Stimulated activated CD8-positive, alpha-beta memory T cell treated with anti-CD3 and anti-CD28 coated beads, Interleukin-12 subunit alpha, Interleukin-12 subunit beta, amount 100 ng/mL, for 24 hours (primary cell): Measurements from ENCODE around the gene PLK1.
"Not testable (repeated sequence)": the region's sequence is repeated elsewhere in the genome, so short reads cannot be mapped to it uniquely, and the experiment has no call there.

Source experiments
- DNase-seq: peaks from one replicate; pipeline ENCODE4 v3.0.0-alpha.2; 2020; ENCODE audit errors: extremely low read depth

PLK1 gene

GRCh38 chr16:23710008-23710407, 31.3 kb downstream of the PLK1 start:
- no peak for DNase-seq

DNA sequence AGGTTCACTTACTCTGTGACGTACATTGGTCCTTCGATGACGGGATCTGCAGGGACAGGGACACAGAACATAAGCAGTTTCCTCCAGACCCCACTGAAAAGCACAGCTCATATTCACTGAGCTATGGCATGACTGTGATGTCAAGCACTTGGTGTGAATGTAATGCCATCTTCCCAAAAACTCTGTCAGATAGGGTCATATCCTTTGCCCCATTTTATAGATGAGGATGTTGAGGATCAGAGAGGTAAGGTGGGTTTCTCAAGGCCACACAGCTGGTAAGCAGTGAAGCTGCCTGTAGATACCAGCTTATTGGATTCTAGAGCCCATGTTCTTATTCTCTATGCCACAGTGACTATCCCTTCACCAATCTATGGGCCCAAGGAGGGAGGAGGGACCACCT, 31.8 kb downstream of the PLK1 start:
- DNase-seq: no peak

DNA sequence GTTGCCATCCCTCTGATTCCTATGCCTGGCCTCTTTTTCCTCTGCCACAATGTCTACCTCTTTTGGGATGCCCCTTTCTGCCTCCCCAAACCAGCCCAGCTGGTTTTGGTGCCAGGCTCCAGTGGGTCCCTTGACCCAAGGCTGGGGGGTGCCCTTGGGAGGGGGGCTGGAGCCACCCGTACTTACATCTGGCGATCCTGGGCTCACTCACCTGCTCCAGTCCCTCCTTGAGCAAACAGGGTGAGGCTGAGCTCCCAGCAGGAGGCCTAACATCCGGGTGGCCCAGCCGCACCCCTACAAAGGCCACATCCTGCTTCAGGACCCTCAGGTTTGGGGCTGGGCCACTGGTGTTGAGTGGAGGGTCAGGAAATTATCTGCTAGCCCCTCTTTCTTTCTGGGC, 33.1 kb downstream of the PLK1 start:
- no peak for DNase-seq

DNA sequence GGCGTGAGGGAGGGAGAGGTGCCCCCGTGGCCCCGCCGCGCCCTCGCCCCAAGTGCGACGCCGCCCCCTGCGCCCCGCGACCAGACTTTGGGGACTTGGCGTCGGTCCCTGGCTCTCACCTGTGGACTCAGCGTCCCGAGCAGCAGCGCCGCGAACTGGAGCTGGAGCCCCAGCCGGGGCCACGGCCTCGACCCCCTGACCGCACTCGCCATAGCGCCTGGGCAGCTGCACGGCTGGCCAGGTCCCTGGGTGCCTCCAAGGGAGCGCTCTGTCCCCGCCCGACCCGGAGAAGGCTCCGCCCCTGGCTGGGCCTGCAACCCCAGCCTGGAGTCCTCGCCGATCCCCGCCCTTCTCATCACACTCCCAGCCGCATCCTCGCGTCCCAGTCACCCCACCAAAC, 34.3 kb downstream of the PLK1 start, which contains the start of gene ERN2:
ERN2 (minus strand) TSS at position 247 of the 400 bp plus-strand sequence; CDS start at position 212, 35 bp downstream.
- no peak for DNase-seq

GRCh38 chr16:23716484-23716883, 37.8 kb downstream of the PLK1 start:
- no peak for DNase-seq

DNA sequence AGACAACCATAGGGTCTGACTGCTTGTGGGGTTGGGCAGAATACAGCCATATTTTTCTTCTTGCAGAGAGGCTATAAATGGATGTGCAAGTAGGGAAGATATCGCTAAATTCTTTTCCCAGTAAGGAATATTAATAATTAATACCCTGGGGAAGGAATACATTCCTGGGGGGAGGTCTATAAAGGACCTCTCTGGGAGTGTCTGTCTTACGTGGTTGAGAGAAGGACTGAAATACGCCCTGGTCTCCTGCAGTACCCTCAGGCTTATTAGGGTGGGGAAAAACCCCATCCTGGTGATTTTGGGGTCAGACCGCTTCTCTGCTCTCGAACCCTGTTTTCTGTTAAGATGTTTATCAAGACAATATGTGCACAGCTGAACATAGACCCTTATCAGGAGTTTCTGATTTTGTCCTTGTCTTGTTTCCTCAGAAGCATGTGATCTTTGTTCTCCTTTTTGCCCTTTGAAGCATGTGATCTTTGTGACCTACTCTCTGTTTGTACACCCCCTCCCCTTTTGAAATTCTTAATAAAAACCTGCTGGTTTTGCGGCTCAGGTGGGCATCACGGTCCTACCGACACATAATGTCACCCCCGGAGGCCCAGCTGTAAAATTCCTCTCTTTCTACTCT, 44.0 kb downstream of the PLK1 start:
- not testable (repeated sequence) for DNase-seq

- DNase-seq: no peak
Observed at GRCh38 chr16:23724096-23724784, 45.6 kb downstream of the PLK1 start.

DNA sequence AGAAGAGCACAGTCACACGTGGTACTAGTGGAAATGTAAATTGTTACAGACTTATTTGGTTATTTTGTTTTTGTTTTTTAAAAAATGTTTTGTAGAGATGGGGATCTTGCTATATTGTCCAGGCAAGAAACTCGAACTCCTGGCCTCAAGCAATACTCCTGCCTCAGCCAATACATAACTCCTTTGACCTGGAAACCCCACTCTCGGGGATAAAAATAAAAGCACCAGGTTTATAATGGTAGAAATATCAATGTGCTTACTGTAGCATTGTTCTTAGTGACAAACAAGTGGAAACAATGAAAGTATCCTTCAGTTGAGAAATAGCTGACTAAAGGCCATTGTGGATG, 46.1 kb downstream of the PLK1 start:
- DNase-seq: no peak

DNA sequence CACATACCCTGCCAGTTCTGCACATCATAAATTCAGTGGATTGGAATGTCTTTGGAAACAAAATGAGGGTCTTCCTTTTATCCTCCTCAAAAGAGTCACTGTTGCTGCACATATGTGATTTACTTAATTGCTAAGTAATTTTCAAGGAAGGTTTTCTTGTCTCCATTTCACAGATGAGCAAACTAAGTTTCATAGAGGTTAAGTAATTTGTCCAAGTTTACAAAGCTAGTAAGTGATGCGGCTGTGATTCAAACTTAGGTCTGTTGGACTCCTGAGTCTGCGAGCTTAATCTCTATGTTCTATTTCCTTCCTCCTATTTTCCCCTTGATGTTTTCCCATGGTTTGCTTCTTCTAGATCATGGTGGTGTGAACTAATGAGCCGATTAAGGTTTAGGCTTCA, 48.0 kb downstream of the PLK1 start:
- DNase-seq: no peak

DNA sequence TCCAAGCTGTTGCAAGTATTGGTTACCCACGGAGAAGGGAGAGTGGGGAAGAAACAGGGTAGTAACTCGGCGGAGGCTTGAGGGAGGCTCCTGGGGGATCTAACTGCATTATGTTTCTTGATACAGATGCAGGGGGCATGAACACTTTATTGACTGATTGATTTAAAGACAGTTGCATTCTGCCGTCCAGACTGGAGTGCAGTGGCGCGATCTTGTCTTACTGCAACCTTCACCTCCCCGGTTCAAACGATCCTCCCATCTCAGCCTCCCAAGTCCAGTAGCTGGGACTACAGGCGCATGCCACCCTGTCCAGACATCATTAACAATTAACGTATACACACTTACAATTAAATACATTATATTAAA, 49.4 kb downstream of the PLK1 start:
- no peak for DNase-seq

- no peak for DNase-seq
Observed at GRCh38 chr16:23729503-23730424, 51.1 kb downstream of the PLK1 start.

DNA sequence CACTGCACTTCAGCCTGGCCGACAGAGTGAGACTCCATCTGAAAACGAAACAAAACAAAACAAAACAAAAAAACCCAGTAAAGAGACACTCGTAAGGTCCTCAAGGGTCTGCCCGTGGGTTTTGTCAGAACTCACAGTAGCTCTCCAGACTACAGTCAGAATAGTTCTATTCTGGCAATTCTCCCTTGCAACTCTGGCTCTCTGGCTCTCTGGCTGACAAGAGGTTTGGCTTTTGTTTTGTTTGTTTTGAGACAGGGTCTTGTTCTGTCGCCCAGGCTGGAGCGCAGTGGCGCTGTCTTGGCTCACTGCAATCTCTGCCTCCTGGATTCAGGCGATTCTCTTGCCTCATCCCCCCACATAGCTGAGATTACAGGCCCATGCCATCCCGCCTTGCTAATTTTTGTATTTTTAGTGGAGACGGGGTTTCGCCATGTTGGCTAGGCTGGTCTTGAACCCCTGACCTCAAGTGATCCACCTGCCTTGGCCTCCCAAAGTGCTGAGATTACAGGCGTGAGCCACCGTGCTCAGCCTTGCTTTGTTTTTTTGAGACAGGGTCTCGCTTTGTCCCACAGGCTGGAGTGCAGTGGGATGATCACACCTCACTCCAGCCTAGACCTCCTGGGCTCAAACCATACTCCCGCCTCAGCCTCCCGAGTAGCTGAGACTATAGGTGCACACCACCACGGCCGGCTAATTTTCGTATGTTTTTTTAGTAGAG, 55.6 kb downstream of the PLK1 start:
- DNase-seq: no peak

GRCh38 chr16:23737423-23738028, 58.8 kb downstream of the PLK1 start:
- DNase-seq: not testable (repeated sequence)

- no peak for DNase-seq
Observed at GRCh38 chr16:23739516-23739915, 60.8 kb downstream of the PLK1 start.
